Measurements from ENCODE around the gene WDR4.

The WDR4 gene

GRCh38 chr21:42868196-42868595 is 11.1 kb downstream of the WDR4 start:
- Histone ChIP-seq H3K27me3 (ENCODE audit: control insufficient read depth, insufficient read depth, low read length) (no peaks in the 10 kb centered on the region), H3K9me3 (ENCODE audit: control insufficient read depth, insufficient read depth, low read length) (no peaks in the 10 kb centered on the region), H3K9ac (ENCODE audit: low read depth, low read length) (no peak overlapping the region), H3K4me1 (ENCODE audit: control insufficient read depth, insufficient read depth, low read length) (no peaks in the 10 kb centered on the region), H3K4me3 (ENCODE audit: low read depth, low read length) (no peak overlapping the region), H3K36me3 (ENCODE audit: control insufficient read depth, insufficient read depth, low read length) (peaks cover 58% of the 10 kb centered on the region)

- H3K36me3 ChIP-seq (ENCODE audit: control insufficient read depth, insufficient read depth, low read length): peaks cover 54% of the 10 kb centered on the region
- no peaks in the 10 kb centered on the region for H3K9me3 ChIP-seq (ENCODE audit: control insufficient read depth, insufficient read depth, low read length)
- no peaks in the 10 kb centered on the region for H3K27me3 ChIP-seq (ENCODE audit: control insufficient read depth, insufficient read depth, low read length)
- H3K9ac ChIP-seq (ENCODE audit: low read depth, low read length): no peak overlapping the region
- H3K4me3 ChIP-seq (ENCODE audit: low read depth, low read length): no peak overlapping the region
- H3K4me1 ChIP-seq (ENCODE audit: control insufficient read depth, insufficient read depth, low read length): no peaks in the 10 kb centered on the region
These were observed 13.6 kb downstream of the WDR4 start for GRCh38 chr21:42865776-42866160.

- no peaks in the 10 kb centered on the region for H3K27me3 ChIP-seq (ENCODE audit: control insufficient read depth, insufficient read depth, low read length)
- H3K9me3 ChIP-seq (ENCODE audit: control insufficient read depth, insufficient read depth, low read length): no peaks in the 10 kb centered on the region
- H3K36me3 ChIP-seq (ENCODE audit: control insufficient read depth, insufficient read depth, low read length): peaks cover 58% of the 10 kb centered on the region
- H3K4me3 ChIP-seq (ENCODE audit: low read depth, low read length): no peak overlapping the region
- H3K4me1 ChIP-seq (ENCODE audit: control insufficient read depth, insufficient read depth, low read length): no peaks in the 10 kb centered on the region
- H3K9ac ChIP-seq (ENCODE audit: low read depth, low read length): no peak overlapping the region
These were observed 14.2 kb downstream of the WDR4 start for GRCh38 chr21:42864815-42865775.

- H3K36me3 ChIP-seq (ENCODE audit: control insufficient read depth, insufficient read depth, low read length): peaks cover 66% of the 10 kb centered on the region
- no peaks in the 10 kb centered on the region for H3K4me1 ChIP-seq (ENCODE audit: control insufficient read depth, insufficient read depth, low read length)
- no peaks in the 10 kb centered on the region for H3K27me3 ChIP-seq (ENCODE audit: control insufficient read depth, insufficient read depth, low read length)
- no peak overlapping the region for H3K9ac ChIP-seq (ENCODE audit: low read depth, low read length)
- H3K4me3 ChIP-seq (ENCODE audit: low read depth, low read length): no peak overlapping the region
- no peaks in the 10 kb centered on the region for H3K9me3 ChIP-seq (ENCODE audit: control insufficient read depth, insufficient read depth, low read length)
These were observed 15.1 kb downstream of the WDR4 start for GRCh38 chr21:42864286-42864685.

GRCh38 chr21:42863504-42863870 is 15.9 kb downstream of the WDR4 start:
- Histone ChIP-seq H3K9me3 (ENCODE audit: control insufficient read depth, insufficient read depth, low read length) (no peaks in the 10 kb centered on the region), H3K27me3 (ENCODE audit: control insufficient read depth, insufficient read depth, low read length) (no peaks in the 10 kb centered on the region), H3K4me1 (ENCODE audit: control insufficient read depth, insufficient read depth, low read length) (no peaks in the 10 kb centered on the region), H3K4me3 (ENCODE audit: low read depth, low read length) (no peak overlapping the region), H3K36me3 (ENCODE audit: control insufficient read depth, insufficient read depth, low read length) (peaks cover 68% of the 10 kb centered on the region), H3K9ac (ENCODE audit: low read depth, low read length) (peak overlapping the region; percentile 37)

GRCh38 chr21:42862774-42863503 is 16.4 kb downstream of the WDR4 start:
- no peak overlapping the region for H3K4me3 ChIP-seq (ENCODE audit: low read depth, low read length)
- no peaks in the 10 kb centered on the region for H3K4me1 ChIP-seq (ENCODE audit: control insufficient read depth, insufficient read depth, low read length)
- H3K9me3 ChIP-seq (ENCODE audit: control insufficient read depth, insufficient read depth, low read length): no peaks in the 10 kb centered on the region
- H3K9ac ChIP-seq (ENCODE audit: low read depth, low read length): peak overlapping the region; percentile 37
- peaks cover 68% of the 10 kb centered on the region for H3K36me3 ChIP-seq (ENCODE audit: control insufficient read depth, insufficient read depth, low read length)
- no peaks in the 10 kb centered on the region for H3K27me3 ChIP-seq (ENCODE audit: control insufficient read depth, insufficient read depth, low read length)

- Histone ChIP-seq H3K36me3 (ENCODE audit: control insufficient read depth, insufficient read depth, low read length) (peaks cover 61% of the 10 kb centered on the region), H3K4me3 (ENCODE audit: low read depth, low read length) (no peak overlapping the region), H3K9me3 (ENCODE audit: control insufficient read depth, insufficient read depth, low read length) (no peaks in the 10 kb centered on the region), H3K4me1 (ENCODE audit: control insufficient read depth, insufficient read depth, low read length) (no peaks in the 10 kb centered on the region), H3K27me3 (ENCODE audit: control insufficient read depth, insufficient read depth, low read length) (no peaks in the 10 kb centered on the region), H3K9ac (ENCODE audit: low read depth, low read length) (no peak overlapping the region)
These were observed 17.4 kb downstream of the WDR4 start for GRCh38 chr21:42861848-42862400.

- Histone ChIP-seq H3K9ac (ENCODE audit: low read depth, low read length) (no peak overlapping the region), H3K27me3 (ENCODE audit: control insufficient read depth, insufficient read depth, low read length) (no peaks in the 10 kb centered on the region), H3K4me3 (ENCODE audit: low read depth, low read length) (no peak overlapping the region), H3K4me1 (ENCODE audit: control insufficient read depth, insufficient read depth, low read length) (no peaks in the 10 kb centered on the region), H3K36me3 (ENCODE audit: control insufficient read depth, insufficient read depth, low read length) (peaks cover 62% of the 10 kb centered on the region), H3K9me3 (ENCODE audit: control insufficient read depth, insufficient read depth, low read length) (no peaks in the 10 kb centered on the region)
These were observed 18.0 kb downstream of the WDR4 start for GRCh38 chr21:42861311-42861847.

- H3K9me3 ChIP-seq (ENCODE audit: control insufficient read depth, insufficient read depth, low read length): no peaks in the 10 kb centered on the region
- H3K27me3 ChIP-seq (ENCODE audit: control insufficient read depth, insufficient read depth, low read length): no peaks in the 10 kb centered on the region
- no peak overlapping the region for H3K4me3 ChIP-seq (ENCODE audit: low read depth, low read length)
- peaks cover 65% of the 10 kb centered on the region for H3K36me3 ChIP-seq (ENCODE audit: control insufficient read depth, insufficient read depth, low read length)
- H3K9ac ChIP-seq (ENCODE audit: low read depth, low read length): no peak overlapping the region
- no peaks in the 10 kb centered on the region for H3K4me1 ChIP-seq (ENCODE audit: control insufficient read depth, insufficient read depth, low read length)
These were observed 19.0 kb downstream of the WDR4 start for GRCh38 chr21:42860345-42860744.

GRCh38 chr21:42859891-42860230 is 19.5 kb downstream of the WDR4 start:
- Histone ChIP-seq H3K27me3 (ENCODE audit: control insufficient read depth, insufficient read depth, low read length) (no peaks in the 10 kb centered on the region), H3K9me3 (ENCODE audit: control insufficient read depth, insufficient read depth, low read length) (no peaks in the 10 kb centered on the region), H3K4me1 (ENCODE audit: control insufficient read depth, insufficient read depth, low read length) (no peaks in the 10 kb centered on the region), H3K9ac (ENCODE audit: low read depth, low read length) (no peak overlapping the region), H3K36me3 (ENCODE audit: control insufficient read depth, insufficient read depth, low read length) (peaks cover 70% of the 10 kb centered on the region), H3K4me3 (ENCODE audit: low read depth, low read length) (no peak overlapping the region)

- H3K4me3 ChIP-seq (ENCODE audit: low read depth, low read length): no peak overlapping the region
- no peaks in the 10 kb centered on the region for H3K9me3 ChIP-seq (ENCODE audit: control insufficient read depth, insufficient read depth, low read length)
- H3K36me3 ChIP-seq (ENCODE audit: control insufficient read depth, insufficient read depth, low read length): peaks cover 74% of the 10 kb centered on the region
- no peak overlapping the region for H3K9ac ChIP-seq (ENCODE audit: low read depth, low read length)
- no peaks in the 10 kb centered on the region for H3K4me1 ChIP-seq (ENCODE audit: control insufficient read depth, insufficient read depth, low read length)
- no peaks in the 10 kb centered on the region for H3K27me3 ChIP-seq (ENCODE audit: control insufficient read depth, insufficient read depth, low read length)
These were observed 20.1 kb downstream of the WDR4 start for GRCh38 chr21:42858957-42859890.

Data from iPS-15b (cell line).